HG03575 (cell line): ENCODE results near the gene MTG1.
"Not testable (repeated sequence)": the region's sequence is repeated elsewhere in the genome, so short reads cannot be mapped to it uniquely, and the experiment has no call there.

Source experiments
- ATAC-seq: cut with Tn5 transposase; IDR thresholded peaks from one replicate; pipeline ENCODE4 v1.9.1; 2021; ENCODE audit not compliant: unreplicated experiment, insufficient number of reproducible peaks, low FRiP score; ENCODE audit errors: extremely low read depth

MTG1 gene

DNA sequence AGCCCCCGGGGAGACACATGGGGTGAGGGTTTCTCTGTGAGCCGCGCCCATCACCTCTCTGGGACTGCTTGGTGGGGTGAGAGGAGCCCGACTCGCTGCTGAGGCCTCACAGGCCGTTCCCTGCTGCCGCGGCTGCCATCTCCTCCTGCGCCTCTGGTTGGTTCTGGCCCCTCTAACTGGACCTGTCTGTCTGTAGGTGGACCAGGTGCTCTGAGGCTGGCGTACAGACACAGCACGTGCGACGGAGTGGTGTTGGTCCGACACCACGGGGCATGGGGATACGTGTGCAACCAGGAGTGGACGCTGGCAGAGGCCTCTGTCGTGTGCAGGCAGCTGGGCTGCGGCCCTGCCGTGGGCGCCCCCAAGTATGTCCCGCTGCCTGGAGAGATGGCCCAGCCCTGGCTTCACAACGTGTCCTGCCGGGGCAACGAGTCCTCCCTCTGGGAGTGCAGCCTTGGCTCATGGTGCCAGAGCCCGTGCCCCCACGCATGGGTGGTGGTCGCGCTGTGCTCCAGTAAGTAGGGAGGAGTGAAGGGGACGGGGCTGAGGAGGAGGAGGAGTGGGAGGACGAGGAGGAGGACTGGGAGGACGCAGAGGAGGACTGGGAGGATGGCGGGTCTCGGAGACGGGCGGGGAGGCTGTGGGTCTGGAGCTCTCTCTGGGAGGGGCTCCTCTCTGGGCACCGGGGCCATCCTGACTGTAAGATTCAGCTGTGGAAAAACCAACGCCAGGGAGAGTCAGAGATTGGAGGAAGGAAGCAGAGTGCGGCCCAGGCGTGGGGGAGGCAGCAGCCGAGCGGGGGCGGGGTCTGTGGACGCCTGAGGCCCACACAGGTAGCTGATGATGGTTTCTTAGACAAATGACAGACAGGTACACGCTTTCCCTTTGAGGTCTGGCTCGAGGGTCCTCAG is 62.3 kb downstream of the MTG1 start:
- no peak for ATAC-seq

DNA sequence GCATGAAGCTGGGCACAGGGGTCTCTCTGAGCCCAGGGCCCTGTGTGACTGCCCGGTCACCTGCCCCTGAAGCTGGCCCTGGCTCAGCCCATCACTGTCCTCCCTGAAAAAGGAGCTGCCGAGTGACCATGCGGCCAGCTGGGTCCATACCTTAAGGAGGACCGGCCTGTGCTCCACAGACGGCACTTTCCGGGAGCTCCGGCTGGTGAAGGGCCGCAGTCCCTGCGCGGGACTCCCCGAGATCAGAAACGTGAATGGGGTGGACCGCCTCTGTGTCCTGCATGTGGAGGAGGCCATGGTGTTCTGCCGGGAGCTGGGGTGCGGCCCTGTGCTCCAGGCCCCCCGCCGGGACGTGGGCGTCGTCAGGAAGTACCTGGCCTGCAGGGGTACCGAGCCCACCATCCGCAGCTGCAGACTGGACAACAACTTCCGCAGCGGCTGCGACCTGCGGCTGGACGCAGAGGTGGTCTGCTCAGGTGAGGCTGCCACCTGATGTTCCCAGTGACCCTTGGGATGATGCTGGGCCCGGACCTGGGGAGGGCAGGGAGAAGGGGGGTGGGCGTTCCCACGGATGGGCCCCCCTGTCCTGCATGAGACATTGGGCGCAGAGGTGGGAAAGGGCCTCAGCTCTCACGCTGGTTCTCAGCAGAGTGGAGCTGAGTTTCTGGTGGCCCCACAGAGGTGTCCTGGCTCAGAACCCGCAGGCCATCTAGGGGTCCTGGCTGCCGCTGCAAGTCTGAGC is 63.3 kb downstream of the MTG1 start:
- ATAC-seq = no peak

DNA sequence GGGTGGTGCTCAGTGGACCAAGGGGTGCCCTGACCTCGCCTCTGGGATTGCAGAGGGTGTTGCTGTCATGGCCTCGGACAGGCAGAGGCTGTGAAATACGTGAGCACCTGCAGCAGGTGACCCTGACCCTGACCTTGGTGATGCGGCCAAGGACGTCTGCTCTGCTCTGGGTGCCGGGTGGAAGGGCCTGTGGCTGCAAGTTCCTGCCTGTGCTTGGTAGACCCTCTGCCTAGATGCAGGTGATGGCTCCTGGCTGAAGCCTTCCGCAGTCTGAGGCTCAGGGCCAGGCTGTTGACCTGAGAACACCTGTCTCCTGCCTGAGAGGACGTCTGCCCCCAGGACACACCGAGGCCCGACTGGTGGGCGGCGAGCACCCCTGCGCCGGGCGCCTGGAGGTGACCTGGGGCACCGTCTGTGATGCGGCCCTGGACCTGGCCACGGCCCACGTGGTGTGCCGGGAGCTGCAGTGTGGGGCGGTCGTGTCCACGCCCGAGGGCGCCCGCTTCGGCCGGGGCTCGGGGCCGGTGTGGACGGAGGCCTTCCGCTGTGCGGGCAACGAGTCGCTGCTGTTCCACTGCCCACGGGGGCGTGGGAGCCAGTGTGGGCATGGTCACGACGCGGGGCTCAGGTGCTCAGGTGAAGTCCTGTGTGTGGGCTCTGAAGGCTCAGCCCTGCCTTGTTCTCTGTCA is 64.2 kb downstream of the MTG1 start:
- ATAC-seq = no peak

DNA sequence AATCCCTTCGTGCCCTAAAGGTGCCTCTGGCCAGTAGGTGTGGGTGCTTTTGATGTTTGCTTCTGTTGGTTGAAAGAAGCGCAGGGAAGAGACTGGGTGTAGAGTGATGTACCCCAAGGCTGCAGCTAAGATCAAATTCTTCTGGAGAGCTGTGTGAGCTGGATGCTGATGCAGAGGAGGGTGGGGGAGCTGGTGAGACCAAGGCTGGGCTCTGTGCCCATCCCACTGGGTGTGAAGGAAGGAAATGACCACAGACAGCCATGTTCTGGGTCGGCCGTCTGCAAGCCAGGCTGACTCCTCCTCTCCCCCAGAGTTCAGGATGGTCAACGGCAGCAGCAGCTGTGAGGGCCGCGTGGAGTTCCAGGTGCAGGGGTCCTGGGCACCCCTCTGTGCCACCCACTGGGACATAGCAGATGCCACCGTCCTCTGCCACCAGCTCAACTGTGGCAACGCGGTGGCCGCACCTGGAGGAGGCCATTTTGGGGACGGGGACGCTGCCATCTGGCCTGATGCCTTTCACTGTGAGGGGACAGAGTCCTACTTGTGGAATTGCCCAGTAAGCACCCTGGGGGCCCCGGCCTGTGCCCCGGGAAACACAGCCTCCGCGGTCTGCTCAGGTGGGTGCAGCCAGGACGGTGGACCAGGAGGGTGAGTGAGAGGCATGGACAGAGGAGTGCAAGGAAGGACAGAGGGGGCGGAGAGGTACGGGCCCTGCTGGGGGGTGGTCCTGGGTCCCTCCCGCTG is 64.9 kb downstream of the MTG1 start:
- ATAC-seq = no peak

DNA sequence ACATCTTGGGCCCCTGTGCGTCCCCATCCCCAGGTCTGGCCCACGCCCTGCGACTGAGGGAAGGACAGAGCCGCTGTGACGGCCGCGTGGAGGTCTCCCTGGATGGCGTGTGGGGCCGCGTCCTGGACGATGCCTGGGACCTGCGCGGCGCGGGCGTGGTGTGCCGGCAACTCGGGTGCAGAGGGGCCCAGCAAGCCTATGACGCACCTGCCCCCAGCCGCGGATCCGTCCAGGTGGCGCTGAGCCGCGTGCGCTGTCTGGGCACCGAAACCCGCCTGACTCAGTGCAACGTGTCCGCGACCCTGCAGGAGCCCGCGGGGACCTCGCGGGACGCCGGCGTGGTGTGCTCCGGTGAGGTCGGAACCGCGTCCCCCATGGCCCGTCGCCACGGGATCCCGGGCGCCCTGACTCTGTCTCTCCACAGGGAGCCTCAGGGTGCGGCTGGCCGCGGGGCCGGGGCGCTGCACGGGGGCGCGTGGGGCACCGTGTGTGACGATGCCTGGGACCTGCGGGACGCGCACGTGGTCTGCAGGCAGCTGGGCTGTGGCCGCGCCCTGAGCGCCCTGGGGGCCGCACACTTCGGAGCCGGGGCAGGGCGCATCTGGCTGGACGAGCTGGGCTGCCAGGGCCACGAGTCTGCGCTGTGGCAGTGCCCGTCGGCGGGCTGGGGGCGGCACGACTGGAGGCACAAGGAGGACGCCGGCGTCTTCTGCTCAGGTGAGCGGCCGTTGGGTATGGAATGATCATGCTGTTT is 65.7 kb downstream of the MTG1 start:
- ATAC-seq = no peak

DNA sequence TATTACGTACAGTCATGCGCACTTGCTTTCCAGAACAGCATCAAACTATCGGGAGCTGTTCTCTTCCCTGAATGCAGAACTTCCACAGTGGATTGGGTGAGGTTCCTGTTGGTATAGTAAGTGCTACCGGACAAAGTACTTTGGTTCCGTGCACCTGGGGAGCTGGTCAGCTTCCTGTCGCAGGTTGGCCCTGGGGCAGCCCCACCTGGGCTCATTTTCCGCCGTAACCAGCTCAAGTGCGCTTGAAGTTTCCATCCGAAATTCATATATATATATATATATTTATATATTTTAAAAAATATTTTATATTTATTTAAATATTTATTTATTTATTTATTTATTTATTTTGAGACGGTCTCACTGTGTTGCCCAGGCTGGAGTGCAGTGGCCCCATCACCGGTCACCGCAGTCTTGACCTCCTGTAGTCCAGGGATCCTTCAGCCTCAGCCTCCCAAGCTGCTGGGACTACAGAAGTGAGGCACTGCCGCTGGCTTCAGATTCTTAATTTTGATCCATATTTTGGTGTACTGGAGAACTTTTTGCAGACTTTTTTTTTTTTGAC is 66.3 kb downstream of the MTG1 start:
- no peak for ATAC-seq

DNA sequence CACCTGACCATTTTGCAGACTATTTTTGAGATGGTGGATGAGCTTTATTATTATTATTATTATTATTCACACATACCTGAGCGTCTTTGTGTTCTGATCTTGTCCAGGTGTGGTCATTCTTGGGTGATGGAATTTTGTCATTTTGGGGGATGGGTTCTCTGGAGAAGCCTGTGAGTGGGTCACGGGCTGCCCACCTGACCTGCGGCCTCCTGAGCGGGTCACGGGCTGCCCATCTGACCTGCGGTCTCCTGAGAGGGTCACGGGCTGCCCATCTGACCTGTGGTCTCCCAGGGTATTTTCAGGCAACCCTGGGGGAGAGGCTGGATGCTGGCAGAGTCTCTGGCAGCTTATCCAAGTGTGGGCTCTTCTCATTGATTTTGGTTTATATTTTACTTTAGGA is 67.1 kb downstream of the MTG1 start:
- ATAC-seq = no peak

DNA sequence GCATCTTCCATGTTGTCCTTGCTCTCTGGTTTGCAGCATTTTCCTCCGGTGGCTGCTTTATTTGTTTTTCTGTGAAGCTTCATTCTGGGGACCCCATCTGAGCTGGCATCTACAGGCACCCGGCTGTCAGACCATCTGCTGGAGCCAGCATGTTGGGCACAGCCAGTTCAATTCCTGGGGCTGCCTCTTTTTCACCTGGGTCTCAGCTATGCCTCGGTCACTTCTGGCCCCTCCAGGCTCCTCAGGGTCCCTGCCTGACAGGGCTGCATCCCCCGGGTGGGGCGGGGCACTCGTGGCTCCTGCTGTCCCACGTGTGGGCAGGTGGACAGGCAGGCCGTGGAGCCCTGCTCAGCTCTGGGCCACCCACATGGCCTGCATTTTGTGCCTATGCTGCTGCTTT is 67.9 kb downstream of the MTG1 start:
- no peak for ATAC-seq

DNA sequence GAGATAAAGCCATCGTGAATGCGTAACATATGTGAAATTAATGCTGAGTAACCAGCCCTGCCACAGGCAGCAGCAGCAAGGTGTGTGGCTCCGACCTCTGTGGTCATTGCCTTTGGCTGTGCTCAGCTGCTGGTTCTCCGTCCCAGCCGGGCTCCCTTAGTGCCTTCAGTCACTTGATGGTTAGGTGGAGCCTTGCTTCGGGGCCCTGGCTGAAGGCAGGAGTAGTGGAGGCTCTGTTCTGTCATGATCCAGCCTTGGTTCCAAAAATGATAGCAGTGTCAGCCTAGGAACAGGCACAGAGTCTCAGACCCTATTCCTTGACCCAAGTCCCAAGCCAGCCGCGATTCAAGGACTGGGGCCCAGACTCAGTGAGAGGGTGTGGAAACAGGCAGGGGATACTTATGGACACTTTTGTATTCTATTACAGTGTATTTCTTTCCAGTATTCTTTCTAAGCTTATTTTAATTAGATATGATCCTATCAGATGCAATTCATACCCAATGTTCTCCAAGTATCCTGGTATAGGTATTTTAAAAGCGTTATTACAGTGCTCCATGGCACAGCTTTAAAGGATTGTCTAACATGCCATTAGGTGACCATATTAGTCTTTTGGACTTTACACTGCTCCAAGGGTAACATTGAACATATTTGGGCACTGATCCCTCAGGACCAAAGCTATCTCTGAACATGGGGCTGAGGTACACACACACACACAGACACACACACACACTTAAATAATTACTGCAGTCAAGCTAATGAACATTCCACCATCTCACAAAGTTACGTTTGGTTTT is 68.8 kb downstream of the MTG1 start:
- ATAC-seq = no peak

DNA sequence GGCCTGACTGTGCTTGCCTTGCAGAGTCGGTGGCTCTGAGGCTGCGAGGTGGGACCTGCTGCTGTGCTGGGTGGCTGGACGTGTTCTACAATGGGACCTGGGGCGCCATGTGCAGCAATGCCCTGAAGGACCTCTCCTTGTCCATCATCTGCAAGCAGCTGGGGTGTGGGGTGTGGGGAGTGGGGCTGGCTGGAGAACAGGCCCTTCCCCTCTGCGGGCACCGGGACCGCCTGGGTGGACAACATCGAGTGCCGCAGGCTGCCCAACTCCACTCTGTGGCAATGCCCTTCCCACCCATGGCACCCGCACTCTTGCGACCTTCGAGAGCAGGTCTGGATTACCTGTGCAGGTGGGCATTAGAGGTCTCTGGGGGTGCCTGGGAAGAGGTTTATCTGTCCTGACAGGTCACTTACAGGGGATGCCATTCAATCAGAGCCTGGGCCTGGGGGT is 70.7 kb downstream of the MTG1 start:
- ATAC-seq = no peak

DNA sequence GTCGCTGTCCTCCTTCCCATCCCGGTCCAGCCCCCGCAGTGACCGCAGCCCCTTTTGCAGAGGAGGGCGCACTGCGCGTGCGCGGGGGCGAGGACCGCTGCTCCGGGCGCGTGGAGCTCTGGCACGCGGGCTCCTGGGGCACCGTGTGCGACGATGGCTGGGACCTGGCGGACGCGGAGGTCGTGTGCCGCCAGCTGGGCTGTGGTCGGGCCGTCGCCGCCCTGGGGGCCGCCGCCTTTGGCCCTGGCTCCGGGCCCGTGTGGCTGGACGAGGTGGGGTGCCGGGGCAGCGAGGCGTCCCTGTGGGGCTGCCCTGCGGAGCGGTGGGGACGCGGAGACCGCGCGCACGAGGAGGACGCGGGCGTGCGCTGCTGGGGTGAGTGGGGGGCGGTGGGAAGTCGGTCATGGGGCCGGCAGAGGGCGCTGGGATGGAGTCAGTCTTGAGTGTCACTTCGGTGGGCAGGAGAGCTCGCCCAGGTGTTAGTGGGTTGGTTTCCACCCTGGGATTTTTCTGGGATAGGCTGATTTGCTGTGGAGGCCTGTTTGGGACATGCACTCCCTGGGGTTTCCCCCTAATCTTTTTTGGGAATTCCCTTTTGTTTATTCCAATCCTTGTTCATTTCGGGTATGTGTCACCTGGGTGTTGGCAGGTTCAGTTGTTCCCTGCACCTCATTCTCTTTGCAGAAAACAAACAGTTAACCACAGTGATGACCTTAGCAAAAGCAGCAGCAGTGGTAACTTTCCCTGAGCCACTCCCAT is 71.4 kb downstream of the MTG1 start:
- ATAC-seq = no peak

DNA sequence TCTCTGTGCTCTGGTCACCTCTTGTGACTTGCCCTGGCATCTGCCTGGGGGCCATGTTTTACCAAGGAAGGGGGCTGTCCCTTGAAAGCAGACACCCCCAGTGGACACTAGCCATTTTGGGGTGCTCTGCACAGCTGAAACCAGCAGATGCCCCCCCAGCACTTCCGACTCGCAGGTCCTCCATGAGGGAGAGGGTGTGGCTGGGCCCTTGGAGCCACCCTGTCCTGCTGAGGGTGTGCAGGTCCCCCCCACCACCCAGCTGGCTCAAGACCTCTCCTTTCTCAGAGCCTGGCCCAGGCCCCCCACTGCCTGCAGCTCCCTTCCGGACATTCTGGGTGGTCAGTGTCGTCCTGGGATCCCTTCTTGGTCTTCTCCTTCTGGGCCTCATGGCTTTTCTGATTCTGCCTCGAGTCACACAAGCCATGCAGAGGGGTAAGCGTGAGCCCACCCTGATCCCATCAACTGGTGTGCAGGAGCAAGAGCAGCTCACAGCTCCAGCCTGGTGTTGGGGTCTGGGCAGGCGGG is 72.1 kb downstream of the MTG1 start:
- no peak for ATAC-seq

DNA sequence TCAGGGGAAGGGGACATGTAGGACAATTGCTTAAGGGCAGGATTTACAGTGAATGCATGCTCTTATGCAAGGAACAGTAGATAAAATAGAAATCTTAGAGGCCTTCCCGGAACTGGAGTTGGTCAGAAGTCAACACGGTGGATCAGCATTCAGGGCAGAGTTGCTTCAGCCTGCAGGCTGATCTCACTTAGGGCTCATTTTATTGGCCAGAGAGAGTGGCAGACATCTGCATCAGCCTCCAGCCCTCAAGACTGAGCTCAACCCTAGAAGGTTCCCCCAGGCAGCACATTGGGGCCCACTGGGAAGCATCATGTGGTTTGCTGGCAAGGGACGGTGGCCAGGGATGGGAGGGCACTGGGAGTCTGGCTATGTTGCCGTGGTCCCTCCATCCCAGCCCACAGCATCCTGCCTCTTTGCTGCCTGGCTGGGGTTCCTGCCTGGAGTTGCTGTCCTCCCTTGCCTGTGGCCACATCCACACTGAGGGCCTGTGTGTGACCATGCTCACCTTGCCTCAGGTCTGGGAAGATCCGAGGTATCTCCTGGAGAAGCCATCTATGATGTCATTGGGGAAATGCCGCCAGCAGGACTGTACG is 72.8 kb downstream of the MTG1 start:
- no peak for ATAC-seq

DNA sequence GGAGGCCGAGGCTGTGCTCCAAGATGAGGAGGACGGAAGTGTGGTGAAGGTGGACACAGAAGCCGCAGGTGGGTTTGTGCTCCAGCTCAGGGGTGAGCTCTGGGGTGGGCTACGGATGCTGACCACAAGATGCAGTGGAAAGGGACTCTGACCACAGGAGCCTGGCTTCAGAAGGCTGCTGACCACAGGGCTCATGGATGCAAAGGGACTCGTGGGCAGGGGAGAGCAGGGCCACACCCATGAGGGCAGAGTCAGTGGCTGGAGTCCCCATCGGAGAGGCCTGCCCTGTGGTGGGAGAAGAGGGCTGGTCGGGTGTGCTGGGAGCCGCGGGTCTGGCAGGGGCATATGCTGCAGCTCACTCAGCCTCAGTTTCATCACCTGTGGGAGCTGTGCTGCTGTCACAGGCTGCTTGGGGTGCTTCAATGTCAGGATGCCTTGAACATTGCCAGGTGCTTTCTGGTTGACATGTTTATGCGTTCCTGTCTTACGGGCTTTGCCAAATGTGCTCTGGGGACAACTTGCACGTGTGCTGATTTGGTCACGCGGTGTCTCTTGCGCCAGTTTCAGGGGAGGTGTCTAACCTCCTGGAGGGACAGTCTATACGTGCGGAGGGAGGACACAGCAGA is 73.4 kb downstream of the MTG1 start:
- no peak for ATAC-seq

DNA sequence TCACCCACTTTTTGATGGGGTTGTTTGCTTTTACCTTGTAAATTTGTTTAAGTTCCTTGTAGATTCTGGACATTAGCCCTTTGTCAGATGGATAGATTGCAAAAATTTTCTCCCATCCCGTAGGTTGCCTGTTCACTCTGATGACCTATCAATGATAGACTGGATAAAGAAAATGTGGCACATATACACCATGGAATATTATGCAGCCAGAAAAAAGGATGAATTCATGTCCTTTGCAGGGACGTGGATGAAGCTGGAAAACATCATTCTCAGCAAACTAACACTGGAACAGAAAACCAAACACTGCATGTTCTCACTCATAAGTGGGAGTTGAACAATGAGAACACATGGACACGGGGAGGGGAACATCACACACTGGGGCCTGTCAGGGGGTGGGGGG is 75.2 kb downstream of the MTG1 start:
- not testable (repeated sequence) for ATAC-seq
